ENCODE results near the gene ARSJ.

The ARSJ gene

DNA sequence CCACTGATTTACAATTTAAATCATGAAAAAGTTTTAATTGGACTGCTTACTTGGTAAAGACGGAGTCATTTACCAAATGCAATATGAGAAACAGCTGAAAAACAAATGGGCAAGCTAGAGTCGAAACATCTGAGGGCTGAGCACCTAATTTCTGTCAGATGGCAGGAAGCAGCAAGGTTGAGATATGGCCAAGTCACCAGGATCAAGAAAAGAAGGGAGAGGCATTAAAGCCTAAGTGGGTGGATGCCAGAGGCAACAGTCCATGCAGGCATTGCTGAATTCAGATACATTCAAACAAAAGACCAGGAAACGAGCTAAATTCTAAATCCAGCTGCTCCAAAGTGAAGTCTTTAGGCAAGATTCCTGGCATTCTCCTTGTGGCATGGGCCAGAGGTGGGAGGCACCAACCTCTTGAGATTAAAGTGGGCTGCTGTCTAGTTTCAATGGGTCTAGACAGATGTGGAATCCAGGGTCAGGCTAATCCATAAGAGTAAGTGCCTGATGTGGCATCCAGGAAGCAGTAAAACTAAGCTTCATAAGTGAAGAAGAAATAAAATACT is 8.0 kb upstream of the ARSJ start:
- no peak for DNase-seq (ENCODE audit: low spot score)

DNA sequence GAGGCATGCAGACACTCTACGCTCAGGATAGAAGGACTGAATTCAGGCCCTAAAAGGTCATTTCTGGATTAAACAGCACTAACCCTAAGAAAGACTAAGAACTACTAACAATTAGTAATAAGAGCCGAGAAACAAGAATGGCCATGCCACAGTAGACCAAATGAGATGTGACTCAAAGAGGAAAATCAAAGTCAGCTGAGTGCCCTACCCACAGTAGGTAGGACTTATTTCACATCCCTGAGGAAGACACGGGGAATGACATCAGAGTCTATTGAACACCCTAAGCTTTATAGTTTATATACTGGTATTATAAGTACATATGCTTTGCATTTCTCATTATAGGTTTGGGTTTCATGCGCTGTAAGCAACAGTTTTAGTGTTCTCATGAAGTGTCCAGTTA is 2.7 kb upstream of the ARSJ start:
- DNase-seq (ENCODE audit: low spot score): no peak

- DNase-seq (ENCODE audit: low spot score): no peak
Measured at GRCh38 chr4:113981591-113981990, 2.1 kb upstream of the ARSJ start.

GRCh38 chr4:113979905-113980615 is 613 bp upstream of the ARSJ start:
- no peak for DNase-seq (ENCODE audit: low spot score)

DNA sequence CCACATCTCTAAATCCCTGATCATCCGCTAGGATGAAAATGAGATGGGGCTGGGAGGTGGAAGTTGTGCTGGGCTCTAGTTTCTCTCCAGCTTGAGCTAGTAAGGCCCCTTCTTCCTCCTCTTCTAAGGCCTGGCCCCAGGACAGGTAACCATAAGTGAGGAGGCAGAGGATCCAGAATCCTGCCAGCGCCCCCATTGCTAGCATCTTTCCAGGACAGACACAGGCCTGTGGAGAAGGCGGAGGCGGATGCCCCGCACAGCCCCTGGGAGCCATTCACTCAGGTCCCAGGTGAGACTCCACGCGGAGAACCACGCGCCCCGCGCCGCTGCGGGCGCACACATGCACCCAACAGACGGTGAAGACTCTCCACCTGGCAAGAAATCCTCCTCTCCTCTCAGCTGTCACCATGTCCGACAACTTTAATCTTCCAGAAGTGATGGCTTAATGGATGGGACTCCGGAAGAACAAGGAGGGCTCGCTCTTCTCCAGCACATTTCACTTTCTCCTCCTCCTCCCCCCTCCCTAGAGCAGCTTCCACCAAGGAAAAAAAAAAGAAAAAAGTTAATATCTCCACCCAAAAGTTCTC is 793 bp downstream of the ARSJ start:
- DNase-seq (ENCODE audit: low spot score): no peak

DNA sequence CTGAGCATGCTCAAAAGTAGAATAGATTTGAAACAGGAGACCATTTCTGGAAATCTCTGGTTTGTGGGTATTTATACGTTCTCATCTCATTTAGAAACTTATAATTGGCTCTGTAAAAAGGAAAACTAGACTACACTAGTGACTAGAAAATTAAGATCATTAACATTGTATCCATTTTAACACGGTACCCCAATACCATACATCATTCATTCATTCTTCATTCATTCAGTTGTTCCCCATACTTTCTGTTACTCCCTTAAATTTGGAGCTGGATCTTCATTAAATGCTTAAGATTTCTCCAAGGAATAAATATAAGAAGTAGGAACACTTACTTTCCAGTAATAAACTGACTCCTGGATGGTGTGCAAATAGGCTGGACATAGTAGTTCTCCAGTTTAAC is 1.3 kb downstream of the ARSJ start:
- no peak for DNase-seq (ENCODE audit: low spot score)

DNA sequence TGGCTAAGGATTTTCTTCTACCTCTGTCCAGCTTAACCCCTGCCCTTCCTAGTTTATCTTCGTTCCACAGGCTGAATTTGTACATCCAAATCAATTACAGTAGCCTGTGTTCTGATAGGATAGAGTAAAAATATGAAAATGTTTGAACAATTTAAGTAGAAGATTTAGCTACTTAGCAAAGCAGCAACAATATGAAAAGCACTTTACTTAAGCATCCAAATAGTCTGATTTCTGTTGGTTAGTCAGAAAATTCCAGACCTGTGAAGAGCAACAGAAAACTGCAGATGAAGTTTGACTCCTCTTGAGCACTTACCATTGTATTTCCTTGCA is 2.0 kb downstream of the ARSJ start:
- no peak for DNase-seq (ENCODE audit: low spot score)

- DNase-seq (ENCODE audit: low spot score): no peak
Measured at GRCh38 chr4:113976741-113977525, 2.5 kb downstream of the ARSJ start.

GRCh38 chr4:113975578-113975977 is 3.9 kb downstream of the ARSJ start:
- no peak for DNase-seq (ENCODE audit: low spot score)

DNA sequence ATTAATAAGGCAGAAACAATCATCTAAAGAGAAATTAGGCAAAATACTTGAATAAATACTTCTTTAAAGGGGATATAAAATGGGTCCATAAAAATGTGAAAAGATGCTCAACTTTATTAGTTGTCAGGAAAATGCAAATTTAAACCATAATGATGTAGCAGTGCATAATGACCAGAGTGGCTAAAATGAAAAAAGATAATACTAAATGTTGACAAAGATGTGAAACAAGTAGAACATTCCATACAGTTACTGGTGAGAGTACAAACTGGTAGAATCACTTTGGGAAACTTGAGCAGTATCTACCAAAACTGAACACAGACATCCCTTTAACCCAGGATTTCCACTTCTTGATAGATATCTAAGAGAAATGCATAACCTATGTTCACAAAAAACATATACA is 5.0 kb downstream of the ARSJ start:
- DNase-seq (ENCODE audit: low spot score): no peak

- no peak for DNase-seq (ENCODE audit: low spot score)
Measured at GRCh38 chr4:113973345-113973744, 6.1 kb downstream of the ARSJ start.

GRCh38 chr4:113972781-113973180 is 6.7 kb downstream of the ARSJ start:
- DNase-seq (ENCODE audit: low spot score): no peak

- no peak for DNase-seq (ENCODE audit: low spot score)
Measured at GRCh38 chr4:113971706-113972360, 7.6 kb downstream of the ARSJ start.

DNA sequence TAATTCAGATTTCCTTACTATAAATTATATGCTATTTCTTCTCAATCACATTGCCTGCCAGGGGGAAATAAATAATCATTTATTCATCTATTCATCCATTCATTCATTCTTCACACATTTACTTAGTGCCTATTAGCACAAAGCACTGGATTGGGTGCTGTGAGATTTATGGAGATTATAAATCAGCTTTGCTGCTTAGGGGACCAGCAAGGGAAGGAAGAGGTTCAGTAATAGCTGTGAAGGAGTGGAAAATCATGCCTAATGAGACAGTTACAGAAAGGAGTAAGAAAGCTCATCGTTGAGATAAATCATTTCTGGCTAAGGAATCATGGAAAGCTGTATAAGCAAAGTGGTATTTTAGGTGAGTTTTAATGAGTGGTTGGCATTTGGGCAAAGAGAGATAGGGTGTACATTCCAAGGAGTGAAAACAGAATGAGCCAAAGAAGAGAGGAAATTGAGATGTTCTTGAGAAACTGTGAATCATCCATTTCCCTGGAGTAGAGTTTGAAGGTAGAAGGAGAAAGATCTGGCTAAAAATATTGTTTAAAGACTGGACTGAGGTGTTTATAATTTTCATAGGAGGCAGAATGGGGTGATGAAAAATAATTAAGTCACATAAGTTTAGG is 9.6 kb downstream of the ARSJ start:
- no peak for DNase-seq (ENCODE audit: low spot score)

DNA sequence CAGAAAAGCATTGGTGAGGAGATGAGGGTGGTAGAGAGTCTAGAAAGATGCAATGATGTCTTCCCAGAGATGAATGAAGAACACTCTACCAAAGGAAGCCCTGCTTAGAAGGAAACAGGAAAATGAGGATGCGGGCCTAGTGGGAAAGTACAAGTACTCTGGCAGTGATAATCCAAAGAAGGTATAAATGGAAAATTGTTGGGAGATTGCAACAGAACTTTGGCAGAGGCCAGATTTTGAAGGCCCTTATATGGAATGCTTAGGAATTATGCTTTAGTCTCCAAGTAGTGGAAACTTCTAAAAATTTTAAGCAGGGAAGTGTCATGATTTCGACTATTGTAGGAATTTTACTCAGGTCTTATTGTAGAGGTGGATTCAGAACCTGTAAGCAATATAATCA is 11.0 kb downstream of the ARSJ start:
- no peak for DNase-seq (ENCODE audit: low spot score)

GRCh38 chr4:113967687-113968086 is 11.8 kb downstream of the ARSJ start:
- no peak for DNase-seq (ENCODE audit: low spot score)

DNA sequence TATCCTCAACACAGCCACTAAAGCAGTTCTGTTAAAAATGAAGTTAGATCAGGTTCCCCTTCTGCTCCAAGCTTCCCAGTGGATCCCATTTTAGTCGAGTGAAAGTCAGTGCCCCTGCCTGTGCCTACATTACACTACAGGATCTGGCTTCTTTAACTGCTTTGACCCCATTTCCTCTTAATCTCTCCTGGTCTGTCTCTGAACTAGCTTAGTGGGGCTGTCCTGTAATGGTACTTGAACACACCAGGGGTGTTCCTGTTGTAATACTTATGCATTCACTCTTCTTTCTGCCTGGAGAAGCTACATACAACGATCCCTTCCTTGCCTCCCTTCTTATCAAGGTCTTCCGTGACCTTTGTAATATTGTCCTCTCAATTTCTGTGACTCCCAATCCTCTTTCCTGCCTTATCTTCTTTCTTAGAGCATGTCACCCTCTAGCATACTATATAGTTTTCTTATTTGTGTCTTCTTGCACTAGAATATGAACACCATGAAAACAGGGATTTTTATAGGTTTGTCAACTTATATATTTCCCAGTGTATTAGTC is 16.7 kb downstream of the ARSJ start:
- DNase-seq (ENCODE audit: low spot score): no peak

GRCh38 chr4:113962016-113962347 is 17.5 kb downstream of the ARSJ start:
- DNase-seq (ENCODE audit: low spot score): no peak

- no peak for DNase-seq (ENCODE audit: low spot score)
Measured at GRCh38 chr4:113960684-113961321, 18.6 kb downstream of the ARSJ start.

- DNase-seq (ENCODE audit: low spot score): no peak
Measured at GRCh38 chr4:113959539-113959937, 19.9 kb downstream of the ARSJ start.

DNA sequence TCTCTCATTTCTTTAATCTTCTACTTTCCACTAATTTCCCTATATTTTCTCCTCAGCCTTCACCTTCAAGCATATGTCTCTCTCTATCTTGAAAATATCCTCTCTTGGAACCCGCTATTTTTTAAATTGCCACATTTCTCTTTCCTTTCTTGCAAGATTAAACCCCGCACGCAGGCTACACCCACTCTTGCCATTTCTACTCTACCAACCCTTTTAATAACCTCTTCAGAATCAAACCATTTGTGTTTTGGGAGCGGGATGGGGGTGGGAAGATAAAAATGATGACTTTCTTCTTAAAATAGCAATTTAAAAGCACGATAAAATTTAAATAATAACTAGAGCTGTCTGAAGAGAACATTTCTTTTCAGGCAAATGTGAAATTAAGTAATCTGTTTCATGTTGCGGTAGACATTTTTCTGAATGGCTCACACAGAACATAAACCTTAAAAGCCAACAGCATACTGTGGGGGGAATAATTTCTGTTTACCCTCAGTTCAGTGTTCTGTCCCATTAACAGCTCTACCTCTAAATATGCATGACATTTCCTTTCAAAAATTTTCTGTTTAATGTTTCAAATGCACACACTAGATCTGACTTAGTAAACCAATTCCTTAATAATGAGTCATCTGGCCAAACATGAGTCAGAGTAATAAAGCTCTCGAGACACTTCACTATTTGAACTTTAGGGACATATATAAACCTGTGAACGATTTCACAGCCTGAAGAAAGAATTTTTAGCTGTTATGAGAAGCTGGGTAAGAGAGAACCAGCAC is 20.5 kb downstream of the ARSJ start:
- DNase-seq (ENCODE audit: low spot score): no peak

All from CD4-positive, alpha-beta T cell treated with Interleukin-15 for 4 hours (primary cell).